SU-DHL-6 (cell line): ENCODE results near the gene DIS3L.

Source experiments
- H2AFZ ChIP-seq: fragments of 200-600 bp; sonication (generic); 2 replicates; pipeline ENCODE4 v1.6.1; 2014; ENCODE audit warnings: low read depth, mild to moderate bottlenecking, moderate library complexity, mixed read lengths, antibody characterized with exemption, low read length; ENCODE audit not compliant: severe bottlenecking
- H3F3A ChIP-seq: fragments of 200-600 bp; shearing (Covaris generic); 2 replicates; pipeline ENCODE4 v1.6.0; 2016; ENCODE audit warnings: antibody characterized with exemption, mild to moderate bottlenecking; ENCODE audit not compliant: insufficient read depth
- H3K27ac ChIP-seq: fragments of 200-600 bp; sonication (generic); 2 replicates; pipeline ENCODE4 v1.5.1; 2016; ENCODE audit warnings: low read depth, mild to moderate bottlenecking, low read length, moderate library complexity, mixed read lengths
- H3K27me3 ChIP-seq: fragments of 200-600 bp; sonication (generic), shearing (Covaris generic); 2 replicates; pipeline ENCODE4 v1.6.0; 2014; ENCODE audit warnings: mild to moderate bottlenecking, low read length
- H3K36me3 ChIP-seq: fragments of 200-600 bp; sonication (generic); 2 replicates; pipeline ENCODE4 v1.6.1; 2014; ENCODE audit warnings: mild to moderate bottlenecking, low read length, mixed read lengths
- H3K4me2 ChIP-seq: fragments of 300-600, 200-600 bp; shearing (Covaris generic), sonication (generic); 2 replicates; pipeline ENCODE4 v1.6.0; 2014; ENCODE audit warnings: low read length, low read depth, mild to moderate bottlenecking; ENCODE audit not compliant: poor library complexity, severe bottlenecking
- H3K4me3 ChIP-seq: fragments of 200-600 bp; sonication (generic); 2 replicates; pipeline ENCODE4 v1.5.1; 2014; ENCODE audit warnings: antibody characterized with exemption, low read length, mild to moderate bottlenecking, mixed read lengths; ENCODE audit not compliant: insufficient read depth, poor library complexity, severe bottlenecking
- H3K79me2 ChIP-seq: fragments of 200-600 bp; sonication (generic); 2 replicates; pipeline ENCODE4 v1.6.1; 2014; ENCODE audit warnings: mild to moderate bottlenecking, low read length, moderate library complexity; ENCODE audit not compliant: insufficient read depth
- H3K9ac ChIP-seq: fragments of 200-600 bp; sonication (generic); 2 replicates; pipeline ENCODE4 v1.7.0; 2014; ENCODE audit warnings: mild to moderate bottlenecking, low read length
- H3K9me2 ChIP-seq: fragments of 200-600 bp; sonication (generic); replicated peaks from 2 replicates; pipeline ENCODE4 v1.6.1; 2014; ENCODE audit warnings: low read length; ENCODE audit not compliant: insufficient read depth
- H3K9me3 ChIP-seq: fragments of 200-600 bp; sonication (generic); 2 replicates; pipeline ENCODE4 v1.6.1; 2014; ENCODE audit warnings: low read length, mixed read lengths; ENCODE audit not compliant: insufficient read depth
- H4K20me1 ChIP-seq: fragments of 200-600 bp; sonication (generic); 2 replicates; pipeline ENCODE4 v1.6.1; 2014; ENCODE audit warnings: low read depth, mild to moderate bottlenecking, antibody characterized with exemption, low read length, moderate library complexity, mixed read lengths
- CTCF ChIP-seq: fragments of 200-600 bp; sonication (generic); IDR thresholded peaks from one replicate; pipeline ENCODE4 v1.5.1; 2017; ENCODE audit warnings: antibody characterized with exemption, mild to moderate bottlenecking, low read length, moderate library complexity; ENCODE audit not compliant: insufficient read depth, poor library complexity, severe bottlenecking
- EZH2phosphoT487 ChIP-seq: fragments of 200-600 bp; sonication (generic), shearing (Covaris generic); conservative IDR thresholded peaks from 2 replicates; pipeline ENCODE4 v1.6.1; 2018; ENCODE audit warnings: mild to moderate bottlenecking, antibody characterized with exemption, low read length, moderate library complexity, mixed read lengths

Gene DIS3L

GRCh38 chr15:66251065-66251789 is 42.1 kb upstream of the DIS3L start:
- no peaks in the 10 kb centered on the region for H3K79me2 ChIP-seq
- H3K9me2 ChIP-seq = no peaks in the 10 kb centered on the region
- H3K4me3 ChIP-seq = no peak overlapping the region
- no peak overlapping the region for H3K4me2 ChIP-seq
- no peak overlapping the region for H3K9ac ChIP-seq
- no peaks in the 10 kb centered on the region for H3K27me3 ChIP-seq
- H3K27ac ChIP-seq = no peak overlapping the region
- H3F3A ChIP-seq = no peaks in the 10 kb centered on the region
- no peaks in the 10 kb centered on the region for H4K20me1 ChIP-seq
- no peak overlapping the region for H2AFZ ChIP-seq
- no peaks in the 10 kb centered on the region for H3K36me3 ChIP-seq
- H3K9me3 ChIP-seq = no peaks in the 10 kb centered on the region
- no peak for TF ChIP-seq EZH2phosphoT487
- no peak for TF ChIP-seq CTCF

- Histone ChIP-seq H3K9me3 (no peaks in the 10 kb centered on the region), H3K27me3 (no peaks in the 10 kb centered on the region), H3K36me3 (no peaks in the 10 kb centered on the region), H3F3A (no peaks in the 10 kb centered on the region), H3K4me2 (peak overlapping the region; percentile 62), H2AFZ (peak overlapping the region; percentile 61), H4K20me1 (no peaks in the 10 kb centered on the region), H3K9me2 (no peaks in the 10 kb centered on the region), H3K27ac (no peak overlapping the region), H3K79me2 (no peaks in the 10 kb centered on the region), H3K4me3 (peak overlapping the region; percentile 40), H3K9ac (peak overlapping the region; percentile 32; the same call in 1 of the 2 replicates)
- no peak for TF ChIP-seq EZH2phosphoT487
- TF ChIP-seq CTCF = peak; percentile 49
These were observed 41.3 kb upstream of the DIS3L start for GRCh38 chr15:66251790-66252684.

GRCh38 chr15:66252685-66253417 is 40.5 kb upstream of the DIS3L start:
- Histone ChIP-seq H3K36me3 (no peaks in the 10 kb centered on the region), H3K4me2 (peak overlapping the region; percentile 62), H3K9me2 (no peaks in the 10 kb centered on the region), H3K9me3 (no peaks in the 10 kb centered on the region), H3F3A (no peaks in the 10 kb centered on the region), H3K27ac (no peak overlapping the region), H3K9ac (peak overlapping the region; percentile 32; the same call in 1 of the 2 replicates), H3K79me2 (no peaks in the 10 kb centered on the region), H3K27me3 (no peaks in the 10 kb centered on the region; the same call in 1 of the 2 replicates), H4K20me1 (no peaks in the 10 kb centered on the region), H2AFZ (peak overlapping the region; percentile 61), H3K4me3 (peak overlapping the region; percentile 40)
- peak; percentile 3 for TF ChIP-seq CTCF
- no peak for TF ChIP-seq EZH2phosphoT487
